RWPE2 (cell line): ENCODE measurements around the gene NHLRC2.

Experiments used
- ATAC-seq: fragments of 200-7000 bp; cut with Tn5 transposase; 3 replicates; pipeline ENCODE4 v1.9.1; 2021; ENCODE audit warnings: low read depth
- DNase-seq: peaks from one replicate; pipeline ENCODE4 v3.0.0-alpha.2; 2020; ENCODE audit warnings: low spot score
- H3K27ac ChIP-seq: fragments of 450-650 bp; 2 replicates; pipeline ENCODE4 v1.5.1; 2017; ENCODE audit warnings: mild to moderate bottlenecking; ENCODE audit not compliant: poor library complexity, severe bottlenecking
- H3K27me3 ChIP-seq: fragments of 250-450 bp; sonication (Bioruptor Pico); 2 replicates; pipeline ENCODE4 v1.5.1; 2021; ENCODE audit warnings: mild to moderate bottlenecking, moderate library complexity; ENCODE audit not compliant: insufficient read depth, poor library complexity, severe bottlenecking
- H3K36me3 ChIP-seq: fragments of 250-450 bp; sonication (Bioruptor Pico); 2 replicates; pipeline ENCODE4 v1.5.1; 2020; ENCODE audit warnings: low read depth, mild to moderate bottlenecking, moderate library complexity
- H3K4me1 ChIP-seq: fragments of 250-450 bp; sonication (Bioruptor Pico); 2 replicates; pipeline ENCODE4 v1.5.1; 2021; ENCODE audit warnings: mild to moderate bottlenecking, moderate library complexity; ENCODE audit not compliant: insufficient read depth, poor library complexity, severe bottlenecking
- H3K4me3 ChIP-seq: fragments of 250-450 bp; sonication (Bioruptor Pico); 2 replicates; pipeline ENCODE4 v1.5.1; 2021; ENCODE audit warnings: mild to moderate bottlenecking, moderate library complexity; ENCODE audit not compliant: severe bottlenecking
- H3K9me3 ChIP-seq: fragments of 250-450 bp; sonication (Bioruptor Pico); 2 replicates; pipeline ENCODE4 v1.5.1; 2021; ENCODE audit warnings: mild to moderate bottlenecking, moderate library complexity; ENCODE audit not compliant: severe bottlenecking
- CTCF ChIP-seq: fragments of 450-650 bp; IDR thresholded peaks from one replicate; pipeline ENCODE4 v1.5.1; 2017; ENCODE audit warnings: mild to moderate bottlenecking, moderate library complexity; ENCODE audit not compliant: poor library complexity, severe bottlenecking

The NHLRC2 gene

GRCh38 chr10:113947184-113948041 lies 93.0 kb downstream of the NHLRC2 start:
- Histone ChIP-seq H3K36me3 (no peaks in the 10 kb centered on the region), H3K4me3 (no peak overlapping the region), H3K27ac (no peak overlapping the region), H3K4me1 (peaks cover 14% of the 10 kb centered on the region), H3K27me3 (no peaks in the 10 kb centered on the region), H3K9me3 (no peaks in the 10 kb centered on the region)
- DNase-seq (no peak), ATAC-seq (no peak)
- TF ChIP-seq CTCF = no peak

GRCh38 chr10:113948048-113948447 lies 93.6 kb downstream of the NHLRC2 start:
- no peak for TF ChIP-seq CTCF
- no peaks in the 10 kb centered on the region for H3K27me3 ChIP-seq
- no peaks in the 10 kb centered on the region for H3K9me3 ChIP-seq
- no peak for DNase-seq
- no peaks in the 10 kb centered on the region for H3K36me3 ChIP-seq
- no peak for ATAC-seq
- peaks cover 14% of the 10 kb centered on the region for H3K4me1 ChIP-seq
- H3K27ac ChIP-seq = no peak overlapping the region
- H3K4me3 ChIP-seq = no peak overlapping the region

- no peak for ATAC-seq
- peaks cover 7% of the 10 kb centered on the region for H3K4me1 ChIP-seq
- no peaks in the 10 kb centered on the region for H3K36me3 ChIP-seq
- H3K4me3 ChIP-seq = no peak overlapping the region
- H3K27me3 ChIP-seq = no peaks in the 10 kb centered on the region
- no peak for DNase-seq
- TF ChIP-seq CTCF = no peak
- no peaks in the 10 kb centered on the region for H3K9me3 ChIP-seq
- no peak overlapping the region for H3K27ac ChIP-seq
These were observed 95.8 kb downstream of the NHLRC2 start for GRCh38 chr10:113950268-113950667.

GRCh38 chr10:113953505-113954272 lies 99.2 kb downstream of the NHLRC2 start:
- no peak overlapping the region for H3K27ac ChIP-seq
- no peak for ATAC-seq
- no peak overlapping the region for H3K4me3 ChIP-seq
- H3K4me1 ChIP-seq = peaks cover 13% of the 10 kb centered on the region
- DNase-seq = no peak
- H3K9me3 ChIP-seq = no peaks in the 10 kb centered on the region
- no peaks in the 10 kb centered on the region for H3K27me3 ChIP-seq
- no peaks in the 10 kb centered on the region for H3K36me3 ChIP-seq
- no peak for TF ChIP-seq CTCF
